Measurements from ENCODE around the gene CLEC4M.
"Not testable (repeated sequence)": the region's sequence is repeated elsewhere in the genome, so short reads cannot be mapped to it uniquely, and the experiment has no call there.

Gene CLEC4M

GRCh38 chr19:7744199-7744786 lies 18.8 kb upstream of the CLEC4M start:
- no peaks in the 10 kb centered on the region for H3K9me3 ChIP-seq (ENCODE audit: insufficient read depth, low read length, severe bottlenecking)
- H2AFZ ChIP-seq (ENCODE audit: low read depth, low read length): no peak overlapping the region
- H3K36me3 ChIP-seq (ENCODE audit: insufficient read depth, low read length): no peaks in the 10 kb centered on the region
- H3K27me3 ChIP-seq (ENCODE audit: insufficient read depth, low read length, poor library complexity): no peaks in the 10 kb centered on the region
- H3K4me1 ChIP-seq (ENCODE audit: insufficient read depth, low read length): no peaks in the 10 kb centered on the region
- DNase-seq (no peak), ATAC-seq (ENCODE audit: insufficient read depth, low read depth) (no peak)
- no peaks in the 10 kb centered on the region for H4K20me1 ChIP-seq (ENCODE audit: insufficient read depth, low read length)
- no peak for TF ChIP-seq EZH2 (IDR thresholded peaks at IDR 0.05; ENCODE audit: borderline replicate concordance, low read depth, low read length, severe bottlenecking)
- TF ChIP-seq, protein P1, sequence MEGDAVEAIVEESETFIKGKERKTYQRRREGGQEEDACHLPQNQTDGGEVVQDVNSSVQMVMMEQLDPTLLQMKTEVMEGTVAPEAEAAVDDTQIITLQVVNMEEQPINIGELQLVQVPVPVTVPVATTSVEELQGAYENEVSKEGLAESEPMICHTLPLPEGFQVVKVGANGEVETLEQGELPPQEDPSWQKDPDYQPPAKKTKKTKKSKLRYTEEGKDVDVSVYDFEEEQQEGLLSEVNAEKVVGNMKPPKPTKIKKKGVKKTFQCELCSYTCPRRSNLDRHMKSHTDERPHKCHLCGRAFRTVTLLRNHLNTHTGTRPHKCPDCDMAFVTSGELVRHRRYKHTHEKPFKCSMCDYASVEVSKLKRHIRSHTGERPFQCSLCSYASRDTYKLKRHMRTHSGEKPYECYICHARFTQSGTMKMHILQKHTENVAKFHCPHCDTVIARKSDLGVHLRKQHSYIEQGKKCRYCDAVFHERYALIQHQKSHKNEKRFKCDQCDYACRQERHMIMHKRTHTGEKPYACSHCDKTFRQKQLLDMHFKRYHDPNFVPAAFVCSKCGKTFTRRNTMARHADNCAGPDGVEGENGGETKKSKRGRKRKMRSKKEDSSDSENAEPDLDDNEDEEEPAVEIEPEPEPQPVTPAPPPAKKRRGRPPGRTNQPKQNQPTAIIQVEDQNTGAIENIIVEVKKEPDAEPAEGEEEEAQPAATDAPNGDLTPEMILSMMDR (IDR thresholded peaks at IDR 0.05; ENCODE audit: borderline replicate concordance, extremely low read depth, low read length, poor library complexity, severe bottlenecking): no peak
- H3K4me2 ChIP-seq (ENCODE audit: insufficient read depth, low read length): no peak overlapping the region
- no peak overlapping the region for H3K4me3 ChIP-seq (ENCODE audit: low read depth in 1 of 2, low read length in 2 of 2)
- no peaks in the 10 kb centered on the region for H3K79me2 ChIP-seq (ENCODE audit: insufficient read depth, low read length)
- H3K9ac ChIP-seq (ENCODE audit: low read depth, low read length): no peak overlapping the region
- H3K27ac ChIP-seq (ENCODE audit: low read length): no peak overlapping the region

GRCh38 chr19:7744871-7745650 lies 18.0 kb upstream of the CLEC4M start:
- ATAC-seq (ENCODE audit: insufficient read depth, low read depth): no peak
- no peak overlapping the region for H2AFZ ChIP-seq (ENCODE audit: low read depth, low read length)
- H3K4me2 ChIP-seq (ENCODE audit: insufficient read depth, low read length): no peak overlapping the region
- no peaks in the 10 kb centered on the region for H3K36me3 ChIP-seq (ENCODE audit: insufficient read depth, low read length)
- no peaks in the 10 kb centered on the region for H3K4me1 ChIP-seq (ENCODE audit: insufficient read depth, low read length)
- no peak overlapping the region for H3K4me3 ChIP-seq (ENCODE audit: low read depth in 1 of 2, low read length in 2 of 2)
- TF ChIP-seq, protein P1 (IDR thresholded peaks at IDR 0.05; ENCODE audit: borderline replicate concordance, extremely low read depth, low read length, poor library complexity, severe bottlenecking): no peak
- TF ChIP-seq EZH2 (IDR thresholded peaks at IDR 0.05; ENCODE audit: borderline replicate concordance, low read depth, low read length, severe bottlenecking): no peak
- DNase-seq: no peak
- H3K9ac ChIP-seq (ENCODE audit: low read depth, low read length): no peak overlapping the region
- H3K27me3 ChIP-seq (ENCODE audit: insufficient read depth, low read length, poor library complexity): no peaks in the 10 kb centered on the region
- H3K79me2 ChIP-seq (ENCODE audit: insufficient read depth, low read length): no peaks in the 10 kb centered on the region
- no peak overlapping the region for H3K27ac ChIP-seq (ENCODE audit: low read length)
- no peaks in the 10 kb centered on the region for H4K20me1 ChIP-seq (ENCODE audit: insufficient read depth, low read length)
- H3K9me3 ChIP-seq (ENCODE audit: insufficient read depth, low read length, severe bottlenecking): no peaks in the 10 kb centered on the region

DNA sequence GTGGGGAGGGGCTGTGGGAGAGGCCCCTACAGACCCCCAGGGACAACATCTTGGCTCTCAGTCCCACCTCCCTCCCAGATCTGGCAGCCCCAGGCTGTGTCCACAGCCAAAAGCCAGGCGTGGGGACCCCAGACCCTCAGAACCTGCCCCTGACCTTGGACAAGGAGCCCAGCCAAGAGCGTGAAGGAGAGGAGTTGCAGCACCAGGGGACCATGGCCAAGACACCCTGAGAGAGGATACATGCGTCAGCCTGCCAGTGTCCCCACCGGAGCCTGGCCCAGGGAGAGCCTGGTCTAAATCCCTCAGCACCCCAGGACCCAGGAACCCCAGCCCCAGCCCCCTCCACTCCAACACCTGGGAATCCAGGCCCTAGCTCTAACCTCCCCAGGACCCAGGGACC lies 16.7 kb upstream of the CLEC4M start:
- not testable (repeated sequence) for H3K4me1 ChIP-seq (ENCODE audit: insufficient read depth, low read length)

More for the DNA sequence above, 16.7 kb upstream of the CLEC4M start:
- not testable (repeated sequence) for H3K27ac ChIP-seq (ENCODE audit: low read length); H3K9me3 ChIP-seq (ENCODE audit: insufficient read depth, low read length, severe bottlenecking); H3K9ac ChIP-seq (ENCODE audit: low read depth, low read length); DNase-seq; H3K4me2 ChIP-seq (ENCODE audit: insufficient read depth, low read length); H2AFZ ChIP-seq (ENCODE audit: low read depth, low read length); ATAC-seq (ENCODE audit: insufficient read depth, low read depth); H3K27me3 ChIP-seq (ENCODE audit: insufficient read depth, low read length, poor library complexity); H4K20me1 ChIP-seq (ENCODE audit: insufficient read depth, low read length); H3K36me3 ChIP-seq (ENCODE audit: insufficient read depth, low read length); H3K79me2 ChIP-seq (ENCODE audit: insufficient read depth, low read length); H3K4me3 ChIP-seq (ENCODE audit: low read depth in 1 of 2, low read length in 2 of 2)

Measured in DND-41 (cell line).